ENCODE measurements around the gene GNPTAB. TPM values are rescaled to one million over a fixed set of nuclear protein-coding genes. Genes with fewer than 3 reads are reported as not detected.

Gene GNPTAB
- total RNA-seq, 1 experiment from 2014 or later: 21.0 TPM

DNA sequence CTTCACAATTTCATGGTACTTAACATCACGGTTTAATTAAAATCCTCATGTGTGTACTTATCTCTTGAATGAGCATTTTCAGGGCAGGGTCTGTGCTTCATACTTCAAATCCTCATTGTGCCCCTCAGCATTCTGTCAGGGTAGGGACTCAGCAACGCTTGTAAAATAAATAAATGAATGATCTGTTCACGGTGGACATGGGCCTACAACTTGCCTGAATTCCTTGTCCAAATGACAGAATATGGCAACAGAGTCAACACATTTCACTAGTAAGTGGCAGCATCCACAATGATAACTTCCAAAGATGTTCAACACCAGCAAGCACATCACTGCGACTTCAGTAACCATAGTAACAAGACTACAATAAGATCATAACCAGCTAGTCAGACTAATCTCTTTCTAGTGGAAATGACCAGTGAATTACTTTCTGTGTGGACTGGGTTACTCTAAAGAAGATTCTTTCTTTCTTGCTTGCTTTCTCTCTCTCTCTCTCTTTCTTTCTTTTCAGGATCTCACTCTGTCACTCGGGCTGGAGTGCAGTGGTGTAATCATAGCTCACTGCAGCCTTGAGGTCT, 14.5 kb upstream of the GNPTAB start:
- Histone ChIP-seq H3K4me2 (ENCODE audit: low read length) (no peak overlapping the region), H3K4me1 (ENCODE audit: insufficient read depth, low read length) (peaks cover 3% of the 10 kb centered on the region; the same call in 1 of the 2 replicates), H3F3A (ENCODE audit: low read length, unreplicated experiment) (no peaks in the 10 kb centered on the region), H3K27ac (ENCODE audit: low read length) (no peak overlapping the region), H3K9me2 (replicated peaks; ENCODE audit: low read length) (no peaks in the 10 kb centered on the region), H3K9ac (ENCODE audit: low read length) (no peak overlapping the region), H3K27me3 (ENCODE audit: low read length) (no peaks in the 10 kb centered on the region), H2AFZ (ENCODE audit: low read length) (no peak overlapping the region), H3K79me2 (ENCODE audit: low read length) (no peaks in the 10 kb centered on the region), H3K36me3 (ENCODE audit: low read depth, low read length) (no peaks in the 10 kb centered on the region), H4K20me1 (ENCODE audit: low read length) (no peaks in the 10 kb centered on the region), H3K9me3 (ENCODE audit: low read length) (no peaks in the 10 kb centered on the region), H3K4me3 (ENCODE audit: low read length) (no peak overlapping the region)
- DNase-seq (no peak), ATAC-seq (no peak)
- no TSS peak for BruUV-seq (replicated peaks)
- ChIA-PET POLR2A (ENCODE audit: unreplicated experiment) (no interaction called here), CTCF (interaction anchor here (0.6 kb wide), 1 partner anchor 9 kb away, joined by 3 read pairs; no protein-coding TSS in a partner anchor)
- TF ChIP-seq EZH2phosphoT487 (IDR thresholded peaks at IDR 0.05; ENCODE audit: borderline replicate concordance, low read length) (no peak), EZH2 (IDR thresholded peaks at IDR 0.05; ENCODE audit: low read length, unreplicated experiment) (no peak)
- TF ChIP-seq, protein P1, sequence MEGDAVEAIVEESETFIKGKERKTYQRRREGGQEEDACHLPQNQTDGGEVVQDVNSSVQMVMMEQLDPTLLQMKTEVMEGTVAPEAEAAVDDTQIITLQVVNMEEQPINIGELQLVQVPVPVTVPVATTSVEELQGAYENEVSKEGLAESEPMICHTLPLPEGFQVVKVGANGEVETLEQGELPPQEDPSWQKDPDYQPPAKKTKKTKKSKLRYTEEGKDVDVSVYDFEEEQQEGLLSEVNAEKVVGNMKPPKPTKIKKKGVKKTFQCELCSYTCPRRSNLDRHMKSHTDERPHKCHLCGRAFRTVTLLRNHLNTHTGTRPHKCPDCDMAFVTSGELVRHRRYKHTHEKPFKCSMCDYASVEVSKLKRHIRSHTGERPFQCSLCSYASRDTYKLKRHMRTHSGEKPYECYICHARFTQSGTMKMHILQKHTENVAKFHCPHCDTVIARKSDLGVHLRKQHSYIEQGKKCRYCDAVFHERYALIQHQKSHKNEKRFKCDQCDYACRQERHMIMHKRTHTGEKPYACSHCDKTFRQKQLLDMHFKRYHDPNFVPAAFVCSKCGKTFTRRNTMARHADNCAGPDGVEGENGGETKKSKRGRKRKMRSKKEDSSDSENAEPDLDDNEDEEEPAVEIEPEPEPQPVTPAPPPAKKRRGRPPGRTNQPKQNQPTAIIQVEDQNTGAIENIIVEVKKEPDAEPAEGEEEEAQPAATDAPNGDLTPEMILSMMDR (conservative IDR thresholded peaks at IDR 0.05; ENCODE audit: low read depth, low read length): no peak
- intact Hi-C loops (cut with micrococcal nuclease): no loop called here

DNA sequence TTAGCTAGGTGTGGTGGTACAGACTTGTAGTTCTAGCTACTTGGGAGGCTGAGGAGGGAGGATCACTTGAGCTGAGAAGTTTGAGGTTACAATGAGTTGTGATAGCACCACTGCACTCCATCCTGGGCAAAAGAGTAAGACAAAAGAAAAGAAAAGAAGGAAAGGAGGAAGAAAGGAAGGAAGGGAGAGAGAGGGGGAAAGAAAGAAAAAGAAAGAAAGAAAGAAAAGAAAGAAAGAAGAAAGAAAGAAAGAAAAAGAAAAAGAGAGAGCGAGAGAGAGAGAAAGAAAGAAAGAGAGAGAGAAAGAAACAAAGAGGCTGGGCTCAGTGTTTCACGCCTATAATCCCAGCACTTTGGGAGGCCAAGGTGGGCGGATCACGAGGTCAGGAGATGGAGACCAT, 10.3 kb upstream of the GNPTAB start:
- CTCF ChIA-PET: interaction anchor here (1.7 to 2.8 kb wide), 2 partner anchors 48 to 67 kb away, joined by 8 to 23 read pairs; no protein-coding TSS in a partner anchor
- intact Hi-C loops (cut with micrococcal nuclease): no loop called here

More for the DNA sequence above, 10.3 kb upstream of the GNPTAB start:
- Histone ChIP-seq H3K9me2 (replicated peaks; ENCODE audit: low read length) (no peaks in the 10 kb centered on the region), H3F3A (ENCODE audit: low read length, unreplicated experiment) (no peaks in the 10 kb centered on the region), H3K9me3 (ENCODE audit: low read length) (no peaks in the 10 kb centered on the region), H2AFZ (ENCODE audit: low read length) (no peak overlapping the region), H3K27me3 (ENCODE audit: low read length) (no peaks in the 10 kb centered on the region), H3K36me3 (ENCODE audit: low read depth, low read length) (no peaks in the 10 kb centered on the region), H3K79me2 (ENCODE audit: low read length) (no peaks in the 10 kb centered on the region), H3K4me1 (ENCODE audit: insufficient read depth, low read length) (peaks cover 8% of the 10 kb centered on the region; the same call in 1 of the 2 replicates), H3K27ac (ENCODE audit: low read length) (no peak overlapping the region), H4K20me1 (ENCODE audit: low read length) (no peaks in the 10 kb centered on the region), H3K4me3 (ENCODE audit: low read length) (no peak overlapping the region), H3K9ac (ENCODE audit: low read length) (no peak overlapping the region), H3K4me2 (ENCODE audit: low read length) (no peak overlapping the region)
- no TSS peak for BruUV-seq (replicated peaks)
- TF ChIP-seq, protein P1 (conservative IDR thresholded peaks at IDR 0.05; ENCODE audit: low read depth, low read length): no peak
- TF ChIP-seq EZH2 (IDR thresholded peaks at IDR 0.05; ENCODE audit: low read length, unreplicated experiment) (no peak), EZH2phosphoT487 (IDR thresholded peaks at IDR 0.05; ENCODE audit: borderline replicate concordance, low read length) (no peak)
- POLR2A ChIA-PET (ENCODE audit: unreplicated experiment): no interaction called here
- DNase-seq (no peak), ATAC-seq (no peak)

All from PC-3 (cell line).